ENCODE results near the gene KIF11.

DNA sequence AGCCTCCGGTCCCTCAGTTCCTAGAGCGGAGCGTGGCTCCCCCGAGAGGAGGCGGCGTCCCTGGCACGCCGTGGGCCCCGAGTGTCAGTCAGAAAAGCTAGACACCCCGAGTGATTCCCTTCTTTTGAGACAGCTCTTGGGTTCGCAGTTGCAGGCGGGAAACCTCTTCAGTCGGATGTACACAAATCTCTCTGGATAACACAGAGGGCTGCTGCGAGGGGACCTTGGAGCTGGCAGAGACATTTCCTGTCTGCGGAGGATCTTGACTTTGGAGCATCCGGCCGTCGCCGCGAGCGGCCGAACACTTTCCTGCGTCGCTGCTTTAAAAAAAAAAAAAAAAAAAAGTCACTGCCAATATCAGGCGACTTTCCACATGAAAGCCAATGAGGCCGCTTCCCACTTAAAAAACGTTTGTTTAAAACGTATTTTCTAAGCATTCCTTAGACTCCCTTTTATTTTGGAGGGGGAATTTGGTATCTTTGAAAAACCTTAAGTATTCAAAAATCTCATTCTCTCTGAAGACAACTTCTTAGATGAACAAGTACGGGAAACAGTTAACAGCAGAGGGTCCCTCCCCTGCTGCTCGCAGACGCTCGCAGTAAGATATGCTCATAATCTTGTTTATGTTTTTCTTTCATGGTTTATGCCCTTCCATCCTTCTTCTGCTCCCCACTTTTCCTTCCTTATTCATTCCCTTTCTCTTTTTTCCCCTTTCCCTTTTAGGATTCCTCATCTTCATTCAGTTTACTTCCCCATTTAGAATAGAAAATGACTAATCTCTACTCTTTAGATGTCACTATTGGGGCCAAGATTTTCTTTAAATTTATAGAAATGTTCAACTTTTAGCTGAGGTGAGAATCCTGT is 106.8 kb downstream of the KIF11 start:
- TF ChIP-seq CTCF (IDR thresholded peaks at IDR 0.05; ENCODE audit: low read depth, low read length, poor library complexity, severe bottlenecking) (no peak), EZH2phosphoT487 (IDR thresholded peaks at IDR 0.05; ENCODE audit: borderline replicate concordance, low read length) (no peak)

Measured in DOHH2 (cell line).